ENCODE data around the gene SLC25A13.

The SLC25A13 gene

GRCh38 chr7:96287559-96287958 is 34.3 kb downstream of the SLC25A13 start:
- no peak for ATAC-seq
- no peak for TF ChIP-seq BACH2 (CRISPR knock-in tag; IDR thresholded peaks at IDR 0.05; ENCODE audit: borderline replicate concordance)
- no peak for TF ChIP-seq ZC3H10 (CRISPR knock-in tag; IDR thresholded peaks at IDR 0.05)
- no peak for TF ChIP-seq ESRRG (CRISPR knock-in tag; IDR thresholded peaks at IDR 0.05)
- no peak for TF ChIP-seq RARB (CRISPR knock-in tag; IDR thresholded peaks at IDR 0.05)
- no peak for TF ChIP-seq POU6F1 (CRISPR knock-in tag; IDR thresholded peaks at IDR 0.05; ENCODE audit: borderline replicate concordance, low read depth)
- no peak for TF ChIP-seq CSDC2 (CRISPR knock-in tag; IDR thresholded peaks at IDR 0.05)
- no peak for TF ChIP-seq ZNF565 (CRISPR knock-in tag; conservative IDR thresholded peaks at IDR 0.05; ENCODE audit: low read depth)
- TF ChIP-seq ARNTL (CRISPR knock-in tag; IDR thresholded peaks at IDR 0.05; ENCODE audit: borderline replicate concordance, low read depth): no peak
- no peak for TF ChIP-seq PPARA (CRISPR knock-in tag; IDR thresholded peaks at IDR 0.05; ENCODE audit: borderline replicate concordance)
- TF ChIP-seq PATZ1 (CRISPR knock-in tag; IDR thresholded peaks at IDR 0.05; ENCODE audit: borderline replicate concordance): no peak
- no peak for TF ChIP-seq CREB5 (CRISPR knock-in tag; IDR thresholded peaks at IDR 0.05; ENCODE audit: low read depth)
- no peak for TF ChIP-seq ZNF8 (CRISPR knock-in tag; IDR thresholded peaks at IDR 0.05)
- no peak for TF ChIP-seq OSR1 (CRISPR knock-in tag; IDR thresholded peaks at IDR 0.05)
- TF ChIP-seq ZFP30 (CRISPR knock-in tag; IDR thresholded peaks at IDR 0.05): no peak
- TF ChIP-seq ISL1 (CRISPR knock-in tag; IDR thresholded peaks at IDR 0.05): no peak

GRCh38 chr7:96287132-96287531 is 34.8 kb downstream of the SLC25A13 start:
- ATAC-seq: no peak
- TF ChIP-seq ZC3H10 (CRISPR knock-in tag; IDR thresholded peaks at IDR 0.05): no peak
- TF ChIP-seq ISL1 (CRISPR knock-in tag; IDR thresholded peaks at IDR 0.05): no peak
- no peak for TF ChIP-seq PATZ1 (CRISPR knock-in tag; IDR thresholded peaks at IDR 0.05; ENCODE audit: borderline replicate concordance)
- TF ChIP-seq ZNF565 (CRISPR knock-in tag; conservative IDR thresholded peaks at IDR 0.05; ENCODE audit: low read depth): no peak
- no peak for TF ChIP-seq GLIS3 (CRISPR knock-in tag; IDR thresholded peaks at IDR 0.05)
- TF ChIP-seq ZNF8 (CRISPR knock-in tag; IDR thresholded peaks at IDR 0.05): no peak
- TF ChIP-seq TCF4 (CRISPR knock-in tag; IDR thresholded peaks at IDR 0.05; ENCODE audit: borderline replicate concordance): no peak
- no peak for TF ChIP-seq ARNTL (CRISPR knock-in tag; IDR thresholded peaks at IDR 0.05; ENCODE audit: borderline replicate concordance, low read depth)
- no peak for TF ChIP-seq POU6F1 (CRISPR knock-in tag; IDR thresholded peaks at IDR 0.05; ENCODE audit: borderline replicate concordance, low read depth)
- no peak for TF ChIP-seq RARB (CRISPR knock-in tag; IDR thresholded peaks at IDR 0.05)
- no peak for TF ChIP-seq CSRNP3 (CRISPR knock-in tag; IDR thresholded peaks at IDR 0.05)
- no peak for TF ChIP-seq TSHZ2 (CRISPR knock-in tag; IDR thresholded peaks at IDR 0.05)
- TF ChIP-seq PPARA (CRISPR knock-in tag; IDR thresholded peaks at IDR 0.05; ENCODE audit: borderline replicate concordance): no peak
- no peak for TF ChIP-seq BACH2 (CRISPR knock-in tag; IDR thresholded peaks at IDR 0.05; ENCODE audit: borderline replicate concordance)

All from SK-N-SH treated with all-trans-retinoic acid at 6 μM for 48 hours (cell line).